Activated CD4-positive, alpha-beta memory T cell treated with anti-CD3 and anti-CD28 coated beads for 36 hours (primary cell): ENCODE measurements around the gene GZMM. TPM values are rescaled to one million over a fixed set of nuclear protein-coding genes. Genes with fewer than 3 reads are reported as not detected.

Experiments
- CTCF ChIA-PET: fragments of 350-600 bp; sonication (Branson Sonifier 250); formaldehyde crosslinking; loops from one replicate; lab custom pipeline; 2021; ENCODE audit warnings: antibody characterized with exemption, inconsistent platforms; lab: Charles Lee
- POLR2A ChIA-PET: fragments of 350-600 bp; sonication (Branson Sonifier 250); formaldehyde crosslinking; loops from one replicate; lab custom pipeline; 2021; ENCODE audit warnings: antibody characterized with exemption; lab: Charles Lee
- DNase-seq: peaks from one replicate; pipeline ENCODE4 v3.0.0-alpha.2; 2020
- H3K27ac Mint-ChIP-seq: one replicate; pipeline ENCODE4 v1.8.0; 2021; ENCODE audit warnings: mixed read lengths
- H3K27me3 Mint-ChIP-seq: one replicate; pipeline ENCODE4 v1.8.0; 2021; ENCODE audit warnings: mixed read lengths
- H3K36me3 Mint-ChIP-seq: one replicate; pipeline ENCODE4 v1.8.0; 2021; ENCODE audit warnings: mixed read lengths
- H3K4me1 Mint-ChIP-seq: one replicate; pipeline ENCODE4 v1.8.0; 2021; ENCODE audit warnings: low read depth, mixed read lengths
- H3K4me3 Mint-ChIP-seq: one replicate; pipeline ENCODE4 v1.8.0; 2021; ENCODE audit warnings: mild to moderate bottlenecking, mixed read lengths
- H3K9me3 Mint-ChIP-seq: one replicate; pipeline ENCODE4 v1.8.0; 2021; ENCODE audit warnings: mixed read lengths
- intact Hi-C: fragments of 100-400 bp; cut with micrococcal nuclease; formaldehyde crosslinking; loops from one replicate; pipeline ENCODE4 v1.15.1; 2023
- total RNA-seq, 2 experiments: library from RNA; stranded (reverse); gene quantifications; one replicate each; pipeline ENCODE4 v1.2.3, GENCODE V29; 2021

Gene GZMM
- total RNA-seq, 2 experiments from 2014 or later: 27.2 to 27.4 TPM

DNA sequence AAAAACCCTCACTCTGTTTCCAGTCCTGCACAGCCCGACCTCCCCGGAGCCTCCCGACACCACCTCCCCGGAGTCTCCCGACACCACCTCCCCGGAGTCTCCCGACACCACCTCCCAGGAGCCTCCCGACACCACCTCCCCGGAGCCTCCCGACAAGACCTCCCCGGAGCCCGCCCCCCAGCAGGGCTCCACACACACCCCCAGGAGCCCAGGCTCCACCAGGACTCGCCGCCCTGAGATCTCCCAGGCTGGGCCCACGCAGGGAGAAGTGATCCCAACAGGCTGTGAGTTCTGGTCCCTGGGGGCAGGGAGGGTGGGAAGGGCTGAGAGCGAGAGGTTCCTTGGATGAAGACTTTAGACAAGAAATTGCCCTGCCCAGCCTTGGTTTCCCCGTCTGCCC, 42.2 kb upstream of the GZMM start:
- peaks cover 9% of the 10 kb centered on the region for H3K4me1 Mint-ChIP-seq
- H3K27ac Mint-ChIP-seq: no peak overlapping the region
- H3K9me3 Mint-ChIP-seq: no peaks in the 10 kb centered on the region
- POLR2A ChIA-PET: no interaction called here
- H3K4me3 Mint-ChIP-seq: no peak overlapping the region
- intact Hi-C loops: no loop called here
- no peak for DNase-seq
- H3K36me3 Mint-ChIP-seq: no peaks in the 10 kb centered on the region
- peaks cover 11% of the 10 kb centered on the region for H3K27me3 Mint-ChIP-seq
- CTCF ChIA-PET: no interaction called here

DNA sequence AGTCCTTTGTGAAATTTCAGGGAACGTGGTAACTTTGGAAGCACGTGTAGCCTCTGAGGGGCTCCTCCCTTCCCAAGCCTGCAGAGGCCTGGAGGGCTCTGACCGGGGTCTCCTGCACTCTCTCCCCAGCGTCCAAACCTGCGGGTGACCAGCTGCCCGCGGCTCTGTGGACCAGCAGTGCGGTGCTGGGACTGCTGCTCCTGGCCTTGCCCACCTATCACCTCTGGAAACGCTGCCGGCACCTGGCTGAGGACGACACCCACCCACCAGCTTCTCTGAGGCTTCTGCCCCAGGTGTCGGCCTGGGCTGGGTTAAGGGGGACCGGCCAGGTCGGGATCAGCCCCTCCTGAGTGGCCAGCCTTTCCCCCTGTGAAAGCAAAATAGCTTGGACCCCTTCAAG, 39.2 kb upstream of the GZMM start:
- POLR2A ChIA-PET: no interaction called here
- peaks cover 26% of the 10 kb centered on the region for H3K4me1 Mint-ChIP-seq
- no peaks in the 10 kb centered on the region for H3K27me3 Mint-ChIP-seq
- intact Hi-C loops: no loop called here
- no peaks in the 10 kb centered on the region for H3K9me3 Mint-ChIP-seq
- no peak overlapping the region for H3K4me3 Mint-ChIP-seq
- no peak overlapping the region for H3K27ac Mint-ChIP-seq
- CTCF ChIA-PET: no interaction called here
- DNase-seq: no peak
- no peaks in the 10 kb centered on the region for H3K36me3 Mint-ChIP-seq

DNA sequence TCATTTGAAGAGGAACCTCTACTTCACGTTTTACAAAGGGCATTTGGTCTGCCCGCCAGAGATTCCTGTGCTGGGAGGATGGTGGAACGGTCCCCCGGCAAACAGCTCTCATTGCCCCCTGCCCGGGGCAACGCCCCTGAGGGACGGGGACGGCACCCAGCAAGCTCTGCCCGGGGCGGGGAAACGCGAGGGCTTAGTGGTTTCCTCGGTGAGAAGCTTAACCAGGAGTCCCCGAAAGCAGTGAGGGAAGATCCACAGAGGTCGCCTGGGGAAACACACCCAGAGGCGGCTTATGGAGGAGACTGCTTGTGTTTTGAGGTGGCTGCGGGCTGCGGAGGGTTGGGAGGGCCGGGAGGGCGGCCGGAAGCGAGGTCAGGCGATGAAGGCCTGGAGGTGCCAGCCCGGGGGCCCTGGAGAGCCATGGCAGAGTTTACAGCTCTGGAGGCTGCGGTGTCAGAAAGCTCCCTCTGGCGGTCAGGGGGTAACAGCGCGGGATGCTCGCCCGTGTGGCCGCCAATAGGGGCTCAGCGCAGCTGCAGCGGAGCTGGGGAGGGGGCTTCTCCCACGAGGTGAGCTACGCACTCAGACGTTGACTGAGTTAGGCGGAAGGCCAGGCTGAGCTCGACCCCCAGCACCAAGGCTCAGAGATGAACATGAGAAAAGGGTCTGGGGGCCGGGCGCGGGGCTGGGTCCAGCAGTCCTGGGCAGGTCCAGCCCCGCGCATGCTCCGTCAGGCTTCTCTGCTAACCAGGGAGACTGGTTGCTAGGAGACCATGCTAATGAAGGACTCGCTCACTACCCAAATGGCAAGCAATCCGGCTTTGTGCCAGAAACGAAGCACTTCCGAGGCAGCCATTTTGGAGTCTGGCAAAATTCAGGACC, 37.2 kb upstream of the GZMM start:
- Mint-ChIP-seq H3K9me3 (no peaks in the 10 kb centered on the region), H3K4me3 (peak overlapping the region; percentile 89), H3K4me1 (peaks cover 40% of the 10 kb centered on the region), H3K27me3 (no peaks in the 10 kb centered on the region), H3K36me3 (peaks cover 1% of the 10 kb centered on the region), H3K27ac (peak overlapping the region; percentile 100)
- ChIA-PET CTCF (interaction anchor here (0.7 to 2.2 kb wide), 21 partner anchors 9 to 260 kb away, joined by 3 to 26 read pairs (median 4); partner anchors contain the start of genes CDC34 and MADCAM1), POLR2A (interaction anchor here (1.0 to 2.6 kb wide), 6 partner anchors 9 to 66 kb away, joined by 3 to 16 read pairs (median 4); partner anchors contain the start of gene CDC34)
- intact Hi-C loops: loop anchor here (1.0 to 2.0 kb wide), 6 partner anchors 17 to 291 kb away; partner anchors contain the start of genes BSG, MIER2 and PTBP1
- peak; percentile 95 for DNase-seq

DNA sequence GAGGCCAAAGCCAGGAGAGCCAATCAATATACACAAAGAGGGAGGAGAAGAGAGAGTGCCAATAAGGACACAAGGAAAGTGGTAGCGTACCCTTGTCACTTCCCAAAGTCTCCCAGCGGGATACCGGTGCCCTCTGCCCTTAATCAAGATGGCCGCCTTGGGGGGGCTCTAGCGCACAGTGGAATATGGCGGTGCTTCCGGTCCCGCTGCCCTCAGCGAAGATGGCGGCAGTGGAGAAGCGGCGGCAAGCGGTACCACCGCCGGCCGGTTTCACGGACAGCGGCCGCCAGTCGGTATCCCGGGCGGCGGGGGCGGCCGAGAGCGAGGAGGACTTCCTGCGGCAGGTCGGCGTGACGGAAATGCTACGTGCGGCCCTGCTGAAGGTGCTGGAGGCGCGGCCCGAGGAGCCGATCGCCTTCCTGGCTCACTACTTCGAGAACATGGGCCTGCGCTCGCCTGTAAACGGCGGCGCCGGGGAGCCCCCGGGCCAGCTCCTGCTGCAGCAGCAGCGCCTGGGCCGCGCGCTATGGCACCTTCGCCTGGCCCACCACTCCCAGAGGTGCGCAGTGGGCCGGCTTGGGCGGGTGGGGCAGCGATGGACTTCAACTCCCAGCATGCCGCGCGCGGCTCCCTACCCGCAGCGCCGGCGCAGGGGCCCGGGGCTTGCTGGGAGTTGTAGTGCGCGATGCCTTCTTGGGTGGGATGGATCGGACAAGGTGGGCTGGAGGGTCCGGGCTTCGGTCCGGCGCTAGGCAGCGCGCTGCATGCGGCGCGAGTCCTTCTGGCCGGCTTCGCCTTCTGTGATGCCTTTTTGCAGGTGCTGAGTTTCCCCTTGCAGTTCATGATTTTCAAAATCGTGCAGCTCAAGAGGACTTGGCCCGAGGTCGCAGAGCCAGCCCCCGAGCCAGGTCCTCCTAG, 36.3 kb upstream of the GZMM start, which contains the start of gene TPGS1:
TSS of gene TPGS1 (plus strand) at position 212 of the 918 bp plus-strand sequence. CDS start at position 222, 10 bp downstream.
- intact Hi-C loops: loop anchor here (1.0 to 2.0 kb wide), 6 partner anchors 18 to 290 kb away; partner anchors contain the start of genes BSG, MIER2 and PTBP1
- ChIA-PET POLR2A (interaction anchor here (1.2 to 2.6 kb wide), 5 partner anchors 10 to 65 kb away, joined by 3 to 16 read pairs (median 5); partner anchors contain the start of gene CDC34), CTCF (interaction anchor here (0.7 to 2.2 kb wide), 17 partner anchors 9 to 260 kb away, joined by 3 to 26 read pairs (median 6); partner anchors contain the start of genes CDC34 and MADCAM1)
- no peaks in the 10 kb centered on the region for H3K27me3 Mint-ChIP-seq
- no peaks in the 10 kb centered on the region for H3K9me3 Mint-ChIP-seq
- H3K4me1 Mint-ChIP-seq: peaks cover 46% of the 10 kb centered on the region
- peaks cover 1% of the 10 kb centered on the region for H3K36me3 Mint-ChIP-seq
- peak within 1 kb of the TSS; percentile 89 for H3K4me3 Mint-ChIP-seq
- peak within 1 kb of the TSS; percentile 100 for H3K27ac Mint-ChIP-seq
- DNase-seq: peak; percentile 85

DNA sequence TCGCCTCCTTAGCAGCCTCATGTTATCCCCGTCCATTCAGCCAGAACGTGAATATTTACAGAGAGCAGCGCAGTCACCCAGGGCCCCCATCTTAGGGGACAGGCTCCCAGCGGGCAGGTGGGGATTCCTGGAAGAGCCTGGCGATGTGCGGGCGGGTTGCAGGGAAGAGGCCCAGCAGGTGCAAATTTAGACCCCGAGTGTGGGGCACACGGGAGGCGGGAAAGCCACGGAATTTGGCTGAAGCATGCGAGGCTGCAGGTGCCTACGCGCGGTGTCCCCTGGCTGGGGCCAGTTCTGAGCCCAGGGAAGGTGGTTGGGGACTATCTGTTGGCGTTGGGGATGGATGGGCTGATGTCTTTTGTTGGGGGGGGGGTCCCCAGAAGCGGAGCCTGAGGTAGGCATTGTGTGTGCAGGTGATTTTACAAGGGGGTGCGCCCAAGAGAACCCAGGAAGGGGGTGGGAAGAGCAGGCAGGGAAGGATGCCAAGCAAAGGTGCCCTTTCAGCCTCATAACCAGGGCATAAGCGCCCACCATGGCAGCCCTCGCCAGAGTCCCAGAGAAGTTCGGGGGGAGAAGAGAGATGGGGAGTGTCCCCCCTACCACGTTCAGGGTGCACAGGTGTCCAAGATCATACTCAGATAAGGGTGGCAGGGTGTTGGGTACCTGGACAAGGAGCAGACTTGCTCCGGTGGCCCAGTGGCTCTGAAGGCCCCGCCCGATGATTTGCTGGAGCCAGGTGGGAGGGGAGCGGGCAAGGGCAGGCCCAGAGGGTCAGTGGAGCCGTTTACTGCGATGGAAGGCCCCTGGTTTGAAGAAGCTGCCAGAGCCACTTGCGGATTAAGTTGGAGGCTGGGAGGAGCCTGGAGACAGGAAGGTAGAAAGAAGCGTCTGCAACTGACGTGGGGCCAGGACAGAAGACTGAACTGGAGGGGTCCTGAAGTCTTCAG, 35.4 kb upstream of the GZMM start:
- no peak for DNase-seq
- POLR2A ChIA-PET: interaction anchor here (2.2 to 2.6 kb wide), 2 partner anchors 20 to 23 kb away, joined by 13 to 16 read pairs; partner anchors contain the start of gene CDC34
- H3K4me1 Mint-ChIP-seq: peaks cover 46% of the 10 kb centered on the region
- H3K9me3 Mint-ChIP-seq: no peaks in the 10 kb centered on the region
- intact Hi-C loops: no loop called here
- CTCF ChIA-PET: interaction anchor here (2.2 kb wide), 1 partner anchor 23 kb away, joined by 17 read pairs; the partner anchor contains the start of gene CDC34
- H3K36me3 Mint-ChIP-seq: peaks cover 1% of the 10 kb centered on the region
- peak overlapping the region; percentile 89 for H3K4me3 Mint-ChIP-seq
- H3K27ac Mint-ChIP-seq: peak overlapping the region; percentile 100
- no peaks in the 10 kb centered on the region for H3K27me3 Mint-ChIP-seq

DNA sequence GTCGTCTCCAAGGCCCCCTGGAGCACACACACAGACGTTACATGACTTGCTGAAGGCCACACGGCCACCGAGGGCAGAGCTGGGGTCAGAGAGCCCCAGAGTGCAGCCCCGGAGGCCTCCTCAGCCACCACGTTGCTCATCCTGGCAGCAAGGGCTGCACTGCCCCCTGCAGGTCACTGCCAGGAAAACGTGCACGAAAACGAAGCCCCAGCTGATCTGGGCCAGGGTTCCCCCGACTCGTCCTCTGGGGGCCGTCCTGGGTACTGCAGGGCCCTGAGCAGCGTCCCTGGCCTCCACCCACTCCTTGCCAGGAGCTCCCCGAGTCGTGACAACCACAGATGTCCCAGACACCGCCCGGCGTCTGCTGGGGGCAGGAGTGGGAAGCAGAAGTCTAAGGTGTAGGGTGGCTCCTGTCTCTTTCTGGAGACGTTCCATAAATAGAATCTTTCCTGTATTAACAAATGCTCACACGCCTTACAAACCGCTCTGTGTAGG, 33.2 kb upstream of the GZMM start:
- Mint-ChIP-seq H3K27ac (peak overlapping the region; percentile 97), H3K27me3 (no peaks in the 10 kb centered on the region), H3K9me3 (no peaks in the 10 kb centered on the region), H3K4me3 (peak overlapping the region; percentile 78), H3K36me3 (peaks cover 1% of the 10 kb centered on the region), H3K4me1 (peaks cover 44% of the 10 kb centered on the region)
- POLR2A ChIA-PET: interaction anchor here (0.7 to 2.4 kb wide), 6 partner anchors 19 to 101 kb away, joined by 3 to 11 read pairs (median 6); partner anchors contain the start of gene CDC34
- intact Hi-C loops: loop anchor here (2.0 to 5.0 kb wide), 2 partner anchors 20 to 152 kb away; partner anchors contain the start of genes CDC34 and RNF126
- CTCF ChIA-PET: interaction anchor here (0.6 to 2.5 kb wide), 33 partner anchors 8 to 264 kb away, joined by 3 to 66 read pairs (median 5); partner anchors contain the start of genes BSG and CDC34
- DNase-seq: peak; percentile 97

DNA sequence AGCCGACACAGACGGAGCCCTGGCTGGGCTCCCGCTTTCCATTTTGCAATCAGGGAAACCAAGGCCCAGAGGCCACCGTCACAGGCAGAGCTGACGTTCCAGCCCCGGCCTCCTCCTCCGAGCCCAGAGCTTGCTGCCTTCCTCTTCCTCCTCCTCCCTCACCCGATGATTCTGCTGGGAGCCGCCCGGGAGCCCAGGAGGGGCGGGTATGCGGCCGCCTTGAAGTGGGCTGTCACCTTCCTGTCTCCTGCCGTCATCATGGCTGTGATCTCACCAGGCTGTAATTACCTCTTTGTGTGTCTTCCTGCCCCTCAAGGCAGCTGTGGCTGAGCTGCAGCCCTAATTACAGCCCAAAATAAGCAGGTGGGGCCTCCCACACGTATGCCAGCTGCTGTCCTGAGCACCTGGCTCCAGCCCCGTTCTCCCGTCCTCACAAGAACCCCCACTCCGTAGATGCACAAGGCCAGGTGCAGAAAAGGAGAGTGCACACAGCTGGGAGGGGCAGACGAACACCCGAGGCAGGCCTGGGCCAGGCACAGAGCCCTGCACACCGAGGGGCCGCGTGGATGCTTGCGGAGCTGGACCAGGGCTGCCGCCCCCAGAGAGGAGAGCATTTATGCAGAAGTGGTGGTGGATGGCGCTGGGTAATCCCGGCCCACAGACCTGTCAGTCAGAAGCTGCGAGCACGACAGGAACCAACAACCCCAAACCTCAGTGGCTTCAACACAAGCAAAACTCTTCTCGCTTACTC, 32.6 kb upstream of the GZMM start:
- CTCF ChIA-PET: interaction anchor here (0.6 to 2.5 kb wide), 31 partner anchors 8 to 264 kb away, joined by 3 to 66 read pairs (median 5); partner anchors contain the start of genes BSG and CDC34
- Mint-ChIP-seq H3K27me3 (no peaks in the 10 kb centered on the region), H3K9me3 (no peaks in the 10 kb centered on the region), H3K4me3 (peak overlapping the region; percentile 78), H3K27ac (peak overlapping the region; percentile 97), H3K4me1 (peaks cover 42% of the 10 kb centered on the region), H3K36me3 (peaks cover 1% of the 10 kb centered on the region)
- intact Hi-C loops: loop anchor here (2.0 to 5.0 kb wide), 2 partner anchors 20 to 151 kb away; partner anchors contain the start of genes CDC34 and RNF126
- DNase-seq: peak; percentile 87
- POLR2A ChIA-PET: interaction anchor here (1.4 to 2.4 kb wide), 4 partner anchors 18 to 60 kb away, joined by 5 to 11 read pairs (median 8); partner anchors contain the start of gene CDC34

DNA sequence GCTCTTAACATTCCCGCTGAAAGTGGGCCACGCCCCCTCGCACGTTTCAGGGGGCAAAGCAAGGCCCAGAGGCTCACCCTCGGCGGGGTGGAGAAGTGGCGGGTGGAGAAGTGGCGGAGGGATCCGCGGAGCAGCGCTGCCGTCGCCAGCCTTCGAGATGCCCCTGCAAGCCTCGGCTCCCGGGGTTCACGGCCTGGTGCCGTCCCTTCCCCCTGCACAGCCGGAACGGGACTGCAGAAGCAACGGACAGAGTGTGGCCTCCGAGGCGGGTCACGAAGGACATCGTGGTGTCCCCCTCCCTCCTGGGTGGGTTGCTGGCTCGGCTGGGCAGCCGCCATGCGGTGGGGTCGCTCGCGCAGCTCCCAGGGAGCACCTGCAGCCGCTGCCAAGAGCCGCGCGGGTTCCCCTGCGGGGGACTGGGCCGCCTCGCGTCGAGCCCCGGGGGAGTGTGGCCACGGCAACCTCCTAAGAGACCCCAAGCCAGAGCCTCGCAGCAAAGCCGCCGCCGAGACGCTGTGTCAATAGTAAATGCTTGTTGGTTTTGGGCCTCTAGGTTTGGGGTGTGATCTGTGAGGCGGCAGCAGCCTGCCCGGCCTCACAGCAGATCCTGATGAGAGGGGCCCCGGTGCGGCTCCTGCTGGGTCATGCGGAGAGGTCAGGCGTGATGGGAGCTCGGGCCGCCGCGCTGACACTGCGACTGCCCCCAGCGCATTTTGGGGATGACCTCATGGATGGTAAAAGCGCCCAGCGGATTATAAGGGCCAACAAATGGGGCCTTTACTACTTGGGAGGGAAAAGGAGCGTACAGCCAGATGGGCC, 31.1 kb upstream of the GZMM start:
- ChIA-PET POLR2A (no interaction called here), CTCF (no interaction called here)
- Mint-ChIP-seq H3K4me1 (peaks cover 44% of the 10 kb centered on the region), H3K27me3 (no peaks in the 10 kb centered on the region), H3K36me3 (peaks cover 1% of the 10 kb centered on the region), H3K9me3 (no peaks in the 10 kb centered on the region), H3K4me3 (no peak overlapping the region), H3K27ac (no peak overlapping the region)
- DNase-seq: no peak
- intact Hi-C loops: loop anchor here (5.0 kb wide), 1 partner anchor 150 kb away; the partner anchor contains the start of gene RNF126
